Stimulated activated CD8-positive, alpha-beta memory T cell treated with anti-CD3 and anti-CD28 coated beads, Interleukin-15, amount 100 ng/mL, for 4 hours (primary cell): Measurements from ENCODE around the gene UROS.

Experiments
- DNase-seq, 2 donors: peaks; one replicate each; pipeline ENCODE4 v3.0.0-alpha.2; 2020; ENCODE audit warnings: low read depth in 2 of 2

The UROS gene

GRCh38 chr10:125822878-125823662 lies at the start of gene UROS, which contains the start of gene BCCIP:
Gene UROS (minus strand): TSS chr10:125823258. CDS start chr10:125816499, 6,759 bp downstream.
Gene BCCIP (plus strand): TSS chr10:125823546. CDS start chr10:125823558, 12 bp downstream.
- peak; percentile 79 to 84 for DNase-seq

- DNase-seq: no peak
Measured at GRCh38 chr10:125871338-125871737, 48.3 kb upstream of the UROS start.

- DNase-seq: no peak
Measured at GRCh38 chr10:125868372-125868975, 45.4 kb upstream of the UROS start.

GRCh38 chr10:125866421-125867029 lies 43.5 kb upstream of the UROS start:
- no peak for DNase-seq

- no peak for DNase-seq
Measured at GRCh38 chr10:125865120-125865519, 42.1 kb upstream of the UROS start.

GRCh38 chr10:125859128-125859817 lies 36.2 kb upstream of the UROS start:
- DNase-seq: no peak

GRCh38 chr10:125857185-125857760 lies 34.2 kb upstream of the UROS start:
- DNase-seq: no peak

- DNase-seq: no peak
Measured at GRCh38 chr10:125852487-125852886, 29.4 kb upstream of the UROS start.

DNA sequence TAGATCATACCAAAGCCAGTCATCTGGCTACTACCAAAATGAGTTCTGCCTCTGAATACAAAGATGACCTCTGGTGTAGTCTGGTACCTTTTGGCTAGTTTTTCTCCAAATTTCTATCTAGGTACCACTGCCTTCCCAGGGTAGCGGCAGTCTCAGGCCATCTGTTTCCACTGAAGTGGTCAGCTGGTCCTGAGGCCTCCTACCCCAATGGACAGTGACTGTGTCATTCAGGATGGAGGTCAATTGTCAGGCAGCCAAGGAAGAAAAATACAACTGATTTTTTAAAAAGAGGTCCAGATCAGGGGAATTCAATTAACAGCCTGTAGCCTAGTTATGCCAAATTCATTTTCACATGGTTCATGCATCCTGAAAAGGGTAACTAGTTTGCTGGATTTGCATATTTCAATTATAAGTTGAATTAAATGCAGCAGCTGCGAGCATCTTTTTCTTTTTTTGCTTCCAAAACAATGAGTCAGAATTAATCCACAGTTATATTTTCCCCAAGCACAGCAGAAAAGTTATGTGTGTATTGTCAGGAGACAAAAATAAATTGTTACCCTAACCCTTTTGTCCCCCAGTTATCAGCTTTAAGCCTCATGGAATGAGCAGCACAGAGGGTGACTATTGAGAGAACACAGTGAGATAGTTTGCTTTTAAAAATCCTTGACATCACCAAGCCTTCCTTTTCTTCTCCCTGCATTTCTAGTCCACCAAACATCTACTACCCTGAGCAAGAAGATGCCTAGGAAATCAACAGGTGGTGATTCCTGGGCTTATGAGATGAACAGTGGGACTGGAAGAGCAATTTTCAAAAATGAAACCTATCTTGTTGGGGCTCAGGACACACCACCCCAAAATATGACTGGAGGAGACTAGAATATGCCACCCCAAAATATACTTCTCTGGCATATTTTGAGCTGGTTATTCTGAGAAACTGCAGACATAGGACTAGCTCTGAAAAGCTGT lies 28.0 kb upstream of the UROS start:
- no peak for DNase-seq

- DNase-seq: no peak
Measured at GRCh38 chr10:125849448-125849847, 26.4 kb upstream of the UROS start.

- no peak for DNase-seq
Measured at GRCh38 chr10:125848857-125849256, 25.8 kb upstream of the UROS start.

GRCh38 chr10:125848371-125848770 lies 25.3 kb upstream of the UROS start:
- no peak for DNase-seq

DNA sequence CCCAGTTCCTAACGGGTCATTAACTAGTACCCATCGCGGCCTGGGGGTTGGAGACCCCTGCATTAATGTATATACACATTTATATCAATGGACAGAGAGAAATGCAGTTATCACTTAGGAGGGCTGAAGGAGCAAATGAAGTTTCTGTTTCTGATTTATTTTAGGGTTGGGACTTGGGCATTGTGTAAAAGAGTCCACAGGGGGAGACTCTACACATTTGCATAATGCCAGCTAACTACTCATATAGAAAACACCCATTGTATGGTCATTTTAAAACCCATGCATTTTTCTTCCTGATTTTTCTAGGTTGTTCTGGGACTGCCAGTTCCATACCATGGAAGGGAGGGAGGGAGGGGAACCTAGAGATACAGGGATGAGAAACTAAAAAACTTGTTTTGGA lies 23.8 kb upstream of the UROS start:
- no peak for DNase-seq

DNA sequence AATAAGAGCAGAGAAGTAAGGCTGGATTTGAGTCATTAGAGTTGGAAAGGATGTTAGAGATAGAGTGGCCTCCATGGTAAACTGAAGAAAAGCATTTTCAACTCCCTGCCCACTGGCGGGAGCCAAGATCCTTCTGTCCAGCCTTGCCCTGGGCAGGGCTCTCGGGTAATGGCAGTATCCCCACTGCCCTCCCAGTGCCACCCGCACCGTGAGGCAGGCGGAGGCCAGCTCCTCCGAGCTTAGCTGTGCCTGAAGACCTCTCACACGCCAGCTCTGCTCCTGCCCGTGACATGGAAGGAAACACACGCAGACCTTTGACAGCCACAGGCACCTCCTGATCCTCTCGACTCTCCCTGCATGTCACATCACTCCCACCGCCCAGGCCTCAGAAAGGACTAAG lies 22.6 kb upstream of the UROS start:
- DNase-seq: no peak

DNA sequence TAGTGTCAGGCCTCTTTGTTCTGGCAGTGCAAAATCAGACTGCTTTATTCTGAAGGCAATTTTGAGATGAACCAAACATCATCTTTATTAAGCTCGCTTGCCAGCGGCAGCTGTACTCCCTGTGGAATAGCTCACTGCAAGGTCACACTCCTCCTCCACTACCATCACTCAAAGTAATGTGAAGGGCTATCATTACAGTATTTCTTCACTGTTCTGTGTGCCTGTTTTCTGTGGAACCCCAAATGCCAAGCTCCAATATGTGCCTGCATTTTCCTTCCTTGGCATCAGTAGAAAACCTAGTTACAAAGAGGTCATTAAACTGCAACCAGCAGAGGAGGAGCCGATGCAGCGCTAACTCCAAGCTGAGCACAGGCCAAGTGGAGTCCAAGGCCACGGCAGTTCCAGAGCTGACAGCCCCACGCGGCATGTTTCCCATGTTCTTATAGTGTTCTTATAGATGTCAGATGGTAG lies 21.7 kb upstream of the UROS start:
- DNase-seq: no peak

GRCh38 chr10:125843603-125844329 lies 20.7 kb upstream of the UROS start:
- no peak for DNase-seq

DNA sequence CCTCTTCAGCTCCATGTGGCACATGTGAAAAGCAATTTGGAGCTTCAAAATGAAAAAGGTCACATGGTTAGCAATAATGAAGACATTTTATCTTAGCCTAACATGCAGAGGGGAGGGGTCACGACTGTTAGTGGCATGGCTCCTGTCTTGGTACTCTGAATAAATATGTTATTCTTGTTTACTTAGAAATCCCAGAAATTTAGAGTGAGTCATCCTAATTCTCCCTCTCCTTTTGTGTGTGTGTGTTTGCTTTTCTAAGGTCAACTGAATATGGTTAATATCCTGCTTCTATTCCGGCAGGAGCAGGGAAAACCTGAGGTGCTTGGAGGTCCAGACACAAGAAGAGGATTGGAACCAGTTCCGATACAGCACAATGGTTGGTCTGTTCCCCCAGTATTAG lies 17.9 kb upstream of the UROS start:
- no peak for DNase-seq

DNA sequence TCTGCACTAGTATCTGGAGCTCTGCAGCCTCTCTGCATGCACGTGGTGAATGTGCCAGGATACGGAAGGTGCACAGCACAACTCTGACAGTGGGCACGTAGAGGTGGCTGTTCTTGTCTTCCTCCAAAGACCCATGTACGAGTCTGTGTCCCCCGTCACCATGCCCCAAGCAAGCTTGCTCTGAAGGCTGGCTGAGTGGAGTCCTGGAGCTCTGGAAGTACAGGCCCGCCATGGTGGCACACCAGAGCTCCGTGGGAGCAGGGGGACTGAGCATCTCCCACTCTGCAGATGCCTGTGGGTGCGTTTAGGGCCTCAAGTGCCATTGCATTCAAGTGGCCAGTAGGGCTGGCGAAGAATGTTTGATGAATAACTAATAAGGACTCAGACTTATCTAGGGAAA lies 17.3 kb upstream of the UROS start:
- no peak for DNase-seq

DNA sequence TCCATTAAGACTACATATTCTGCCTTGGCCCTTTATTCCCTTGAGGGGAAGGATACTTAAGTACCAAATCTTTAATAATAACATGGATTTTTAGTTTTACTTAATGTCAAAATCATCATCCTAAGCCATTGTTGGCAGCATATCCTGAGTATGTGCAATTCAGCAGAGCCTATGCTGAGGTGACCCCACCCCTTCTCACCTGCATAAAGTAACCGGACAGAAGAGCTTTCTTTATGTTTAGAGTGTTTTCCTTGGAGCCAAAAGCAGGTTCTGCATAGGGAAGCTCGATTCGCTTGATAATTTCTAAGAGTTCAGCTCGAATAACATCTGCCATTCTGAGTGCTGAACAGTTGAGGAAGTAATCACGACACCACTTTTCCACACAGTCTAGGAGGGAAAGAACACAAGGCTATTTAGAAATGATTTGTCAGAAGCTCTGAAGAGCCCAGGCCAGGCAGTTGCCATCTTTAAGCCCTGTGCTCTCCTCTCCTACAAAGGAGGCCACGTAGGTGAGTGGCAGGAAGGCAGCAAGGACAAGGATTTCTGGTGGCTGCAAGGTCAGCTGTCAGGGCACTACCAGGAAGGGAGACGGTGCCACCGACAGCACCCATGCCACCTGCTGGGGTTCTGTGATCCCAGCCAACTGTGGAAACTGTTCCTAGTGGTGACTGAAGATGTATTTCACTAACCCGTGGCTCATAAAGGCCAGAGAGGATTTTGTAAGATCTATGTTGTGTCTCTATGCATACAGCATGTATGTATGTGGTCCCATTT lies 15.9 kb upstream of the UROS start:
- no peak for DNase-seq
